ENCODE results near the gene QRFP. TPM values are rescaled to one million over a fixed set of nuclear protein-coding genes. Genes with fewer than 3 reads are reported as not detected.
"Not testable (repeated sequence)": the region's sequence is repeated elsewhere in the genome, so short reads cannot be mapped to it uniquely, and the experiment has no call there.

Gene QRFP
- total and polyA plus RNA-seq, 12 donors = not detected

DNA sequence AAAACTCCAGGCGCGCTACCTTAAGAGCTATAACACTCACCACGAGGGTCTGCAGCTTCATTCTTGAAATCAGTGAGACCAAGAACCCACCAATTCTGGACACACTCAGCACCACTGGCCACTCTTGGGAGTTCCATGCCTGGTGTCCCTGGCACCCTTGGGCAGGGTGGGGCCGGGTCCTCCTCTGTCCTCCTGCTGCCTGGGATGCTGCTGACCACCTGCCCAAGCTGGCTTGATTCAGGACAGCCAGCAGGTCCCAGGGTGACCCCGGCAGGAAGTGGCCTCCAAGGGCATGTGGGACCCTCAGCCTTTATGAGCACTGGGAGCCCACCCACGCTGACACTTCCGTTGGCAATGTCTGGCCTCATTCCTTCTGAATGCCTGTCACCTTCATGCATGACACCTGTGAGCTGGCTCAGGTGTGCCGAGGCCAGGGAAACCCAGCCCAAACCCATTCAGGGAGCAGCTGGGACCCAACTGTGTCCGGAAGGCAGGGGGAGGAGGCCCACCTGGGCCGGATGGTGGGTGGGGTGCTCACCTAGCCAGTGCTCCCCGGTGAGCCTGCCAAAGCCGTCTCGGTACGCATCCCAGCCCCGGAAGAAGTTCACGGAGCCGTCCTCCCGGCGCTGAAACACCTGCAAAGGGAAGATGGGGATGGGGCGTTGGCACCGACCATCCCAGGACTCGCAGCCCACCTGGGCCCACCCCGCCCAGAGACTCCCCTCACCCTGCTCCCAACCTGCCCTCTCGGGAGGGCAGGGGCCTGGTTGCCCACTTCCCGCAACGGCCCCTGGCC lies 14.8 kb upstream of the QRFP start:
- TF ChIP-seq CTCF (IDR thresholded peaks at IDR 0.05) (no peak), POLR2A (IDR thresholded peaks at IDR 0.05) (no peak)
- WGBS, 4 donors = 75 to 94% (median 93%) methylated on average over 4 to 26 of the region's 26 CpGs

DNA sequence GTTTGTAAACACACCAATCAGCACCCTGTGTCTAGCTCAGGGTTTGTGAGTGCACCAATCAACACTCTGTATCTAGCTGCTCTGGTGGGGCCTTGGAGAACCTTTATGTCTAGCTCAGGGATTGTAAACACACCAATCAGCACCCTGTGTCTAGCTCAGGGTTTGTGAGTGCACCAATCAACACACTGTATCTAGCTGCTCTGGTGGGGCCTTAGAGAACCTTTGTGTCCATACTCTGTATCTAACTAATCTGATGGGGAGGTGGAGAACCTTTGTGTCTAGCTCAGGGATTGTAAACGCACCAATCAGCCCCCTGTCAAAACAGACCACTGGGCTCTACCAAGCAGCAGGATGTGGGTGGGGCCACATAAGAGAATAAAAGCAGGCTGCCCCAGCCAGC lies 14.1 kb upstream of the QRFP start:
- H3K27me3 ChIP-seq; H3K4me1 ChIP-seq (replicated peaks in 1 of 2); intact Hi-C loops (cut with DNase I); H3K36me3 ChIP-seq (replicated peaks in 1 of 2); DNase-seq; H3K4me3 ChIP-seq; H3K27ac ChIP-seq; H3K9me3 ChIP-seq (replicated peaks in 1 of 3): not testable (repeated sequence)
- WGBS, 4 donors = 69 to 100% (median 74%) methylated on average over 1 of the region's 1 CpG; no CpG with 5 or more reads in 1 of the 4 donors

More for the DNA sequence above, 14.8 kb upstream of the QRFP start:
- H3K27me3 ChIP-seq = no peaks in the 10 kb centered on the region
- no peak overlapping the region for H3K4me3 ChIP-seq
- no peak for DNase-seq
- H3K4me1 ChIP-seq (replicated peaks in 1 of 2) = no peaks in the 10 kb centered on the region
- H3K27ac ChIP-seq = no peak overlapping the region
- intact Hi-C loops (cut with DNase I) = no loop called here
- H3K9me3 ChIP-seq (replicated peaks in 1 of 3) = no peaks in the 10 kb centered on the region
- no peaks in the 10 kb centered on the region for H3K36me3 ChIP-seq (replicated peaks in 1 of 2)

GRCh38 chr9:130910041-130910440 lies 13.4 kb upstream of the QRFP start:
- H3K4me1 ChIP-seq (replicated peaks in 1 of 2); H3K4me3 ChIP-seq; H3K27ac ChIP-seq; H3K9me3 ChIP-seq (replicated peaks in 1 of 3); intact Hi-C loops (cut with DNase I); DNase-seq; H3K27me3 ChIP-seq; H3K36me3 ChIP-seq (replicated peaks in 1 of 2): not testable (repeated sequence)
- 94 to 100% (median 98%) methylated on average over 1 to 27 of the region's 27 CpGs for WGBS, 4 donors

- Histone ChIP-seq H3K4me1 (replicated peaks in 1 of 2) (no peaks in the 10 kb centered on the region), H3K9me3 (replicated peaks in 1 of 3) (no peaks in the 10 kb centered on the region), H3K4me3 (no peak overlapping the region), H3K36me3 (replicated peaks in 1 of 2) (no peaks in the 10 kb centered on the region), H3K27ac (no peak overlapping the region), H3K27me3 (no peaks in the 10 kb centered on the region)
- 82 to 94% (median 88%) methylated on average over 9 to 19 of the region's 19 CpGs for WGBS, 4 donors
- no peak for DNase-seq
- TF ChIP-seq POLR2A (IDR thresholded peaks at IDR 0.05) (no peak), CTCF (IDR thresholded peaks at IDR 0.05) (no peak)
- intact Hi-C loops (cut with DNase I) = no loop called here
Measured at GRCh38 chr9:130908878-130909355, 12.3 kb upstream of the QRFP start.

GRCh38 chr9:130908146-130908877 lies 11.7 kb upstream of the QRFP start:
- DNase-seq = no peak
- 77 to 83% (median 81%) methylated on average over 15 to 22 of the region's 22 CpGs for WGBS, 4 donors
- TF ChIP-seq CTCF (IDR thresholded peaks at IDR 0.05) (no peak), POLR2A (IDR thresholded peaks at IDR 0.05) (no peak)

More at GRCh38 chr9:130908146-130908877, 11.7 kb upstream of the QRFP start:
- Histone ChIP-seq H3K27me3 (no peaks in the 10 kb centered on the region), H3K4me3 (no peak overlapping the region), H3K4me1 (replicated peaks in 1 of 2) (no peaks in the 10 kb centered on the region), H3K27ac (no peak overlapping the region), H3K36me3 (replicated peaks in 1 of 2) (no peaks in the 10 kb centered on the region), H3K9me3 (replicated peaks in 1 of 3) (no peaks in the 10 kb centered on the region)
- intact Hi-C loops (cut with DNase I) = no loop called here
